GM18867 (cell line): ENCODE data around the gene MAB21L1.

Experiments
- ATAC-seq: cut with Tn5 transposase; IDR thresholded peaks from one replicate; pipeline ENCODE4 v1.9.1; 2021; ENCODE audit warnings: mild to moderate bottlenecking, moderate library complexity; ENCODE audit not compliant: unreplicated experiment

Gene MAB21L1

GRCh38 chr13:35449821-35450220 is 26.7 kb downstream of the MAB21L1 start:
- ATAC-seq: no peak

GRCh38 chr13:35448465-35448864 is 28.0 kb downstream of the MAB21L1 start:
- no peak for ATAC-seq
